Left ventricle myocardium inferior (tissue), 1 donor: ENCODE measurements around the gene PI4KB. TPM values are rescaled to one million over a fixed set of nuclear protein-coding genes. Genes with fewer than 3 reads are reported as not detected.
"Not testable (repeated sequence)": the region's sequence is repeated elsewhere in the genome, so short reads cannot be mapped to it uniquely, and the experiment has no call there.

ENCODE experiments used
- DNase-seq: peaks from one replicate; pipeline ENCODE4 v3.0.0-alpha.2; 2020
- H3K27ac ChIP-seq: fragments of 200-600 bp; replicated peaks from 2 replicates; pipeline ENCODE4 v1.8.0; 2021
- H3K27me3 ChIP-seq: fragments of 200-600 bp; 2 replicates; pipeline ENCODE4 v1.8.0; 2021; ENCODE audit warnings: low read depth
- H3K36me3 ChIP-seq: fragments of 200-600 bp; 2 replicates; pipeline ENCODE4 v1.8.0; 2021
- H3K4me1 ChIP-seq: fragments of 200-600 bp; 2 replicates; pipeline ENCODE4 v1.8.0; 2021
- H3K4me3 ChIP-seq: fragments of 200-600 bp; 2 replicates; pipeline ENCODE4 v1.8.0; 2021; ENCODE audit warnings: mild to moderate bottlenecking, moderate library complexity
- H3K9me3 ChIP-seq: fragments of 200-600 bp; replicated peaks from 2 replicates; pipeline ENCODE4 v1.8.0; 2021
- intact Hi-C: fragments of 100-400 bp; cut with micrococcal nuclease; formaldehyde crosslinking; loops from one replicate; pipeline ENCODE4 v1.11.0; 2022
- total RNA-seq: library from RNA; stranded (reverse); fragmentation: NEBNext Ultra II Directional; extraction: Animal tissue kit (Norgen Biotek cat#: 25700); gene quantifications from one replicate; pipeline ENCODE4 v1.2.1, GENCODE V29; 2021
- TF ChIP-seq, protein P1 (sequence below): fragments of 200-600 bp; IDR thresholded peaks from 2 replicates; pipeline ENCODE4 v1.8.0; 2021; ENCODE audit warnings: antibody characterized with exemption, mild to moderate bottlenecking, borderline replicate concordance
- donor health status: DM: no; HTN: yes; CAD: no; lungs with severe emphysema.

The PI4KB gene
- total RNA-seq, 1 donor from 2014 or later, result 44.5 TPM

DNA sequence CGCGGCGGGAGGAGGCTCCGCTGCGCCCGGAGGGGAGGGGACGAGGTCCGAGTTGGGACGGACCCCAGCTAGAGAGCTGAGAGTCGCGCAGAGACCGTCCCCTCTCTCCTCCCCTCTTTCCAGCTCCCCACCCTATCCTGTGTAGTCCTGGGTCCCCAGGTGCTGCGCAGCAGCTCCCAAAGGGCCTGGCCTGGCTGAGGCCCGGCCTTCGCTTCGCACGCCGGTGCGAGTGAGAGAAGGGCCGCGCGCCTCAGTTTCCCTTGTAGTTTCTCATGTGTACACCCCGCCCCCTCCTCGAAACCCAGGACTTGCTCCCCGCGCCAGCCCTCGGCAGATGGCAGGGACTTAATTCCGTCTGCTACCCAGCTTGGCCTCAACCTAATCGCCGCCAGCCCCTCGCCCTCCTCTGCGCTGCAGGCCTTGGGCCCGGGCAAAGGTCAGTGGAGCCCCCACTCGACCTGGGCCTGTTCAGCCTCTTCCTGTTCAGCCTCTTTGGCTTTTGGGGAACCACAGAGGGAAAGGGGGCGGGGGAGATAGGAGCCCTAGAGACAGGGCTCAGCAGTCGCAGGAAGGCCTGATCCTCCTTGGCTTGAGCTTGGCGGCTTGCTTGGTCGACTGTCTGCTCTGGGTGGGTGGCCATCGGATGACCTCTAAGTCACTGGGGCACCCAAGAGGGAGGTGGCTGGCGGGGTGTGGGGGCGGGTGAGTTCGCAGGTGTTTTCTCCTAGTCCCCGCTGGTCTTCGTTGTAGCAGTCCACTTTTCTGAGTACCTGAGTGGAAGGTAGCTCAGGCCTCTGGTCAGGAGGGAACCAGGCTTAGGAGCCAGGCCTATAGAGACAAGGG lies 44.1 kb downstream of the PI4KB start:
- Histone ChIP-seq H3K36me3 (peaks cover 21% of the 10 kb centered on the region), H3K4me1 (peaks cover 31% of the 10 kb centered on the region)
- intact Hi-C loops, result no loop called here

DNA sequence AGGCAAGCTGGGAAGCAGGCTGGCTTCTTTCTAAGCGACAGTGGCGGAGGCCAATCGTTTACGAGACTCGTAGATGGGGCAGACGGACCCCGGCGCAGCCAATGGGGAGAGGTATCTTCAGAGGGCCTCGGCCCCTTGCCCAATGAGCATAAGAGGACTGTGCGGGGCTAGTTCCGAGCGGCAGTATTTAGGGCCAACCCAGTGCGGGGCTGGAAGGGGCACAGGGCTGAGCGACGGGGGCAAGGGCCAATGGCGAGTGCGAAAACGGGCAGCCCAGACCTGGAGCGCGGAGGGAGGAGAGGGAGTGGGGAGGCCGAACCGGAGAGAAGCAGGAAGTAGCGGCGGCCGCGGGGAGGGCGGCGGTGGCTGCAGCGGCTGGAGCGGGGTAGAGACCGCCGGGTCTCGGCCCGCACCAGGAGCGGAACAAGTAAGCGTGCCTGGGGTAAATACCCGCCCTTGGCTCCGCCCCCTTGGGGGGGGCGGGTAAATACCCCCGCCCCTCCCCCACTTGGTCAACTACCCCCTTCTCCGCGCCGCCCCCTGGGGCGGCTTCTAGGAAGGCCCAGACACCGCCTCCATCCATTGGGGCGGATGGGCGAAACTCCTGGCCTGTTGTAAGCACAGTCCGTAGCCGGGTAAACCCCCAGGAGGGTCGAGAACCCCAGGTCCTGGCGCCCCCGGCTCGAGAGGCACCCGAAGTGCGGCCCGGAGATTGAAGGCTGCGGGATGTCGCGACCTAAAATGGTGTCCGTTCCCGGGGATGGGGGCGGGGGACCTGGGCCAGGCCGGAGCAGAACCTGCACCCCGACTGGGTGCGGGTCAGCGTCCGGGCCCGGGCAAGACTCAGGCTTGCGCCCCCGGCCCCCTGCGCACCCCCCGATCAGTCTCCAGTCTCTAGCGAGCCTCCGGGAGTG lies 45.0 kb downstream of the PI4KB start, which contains the start of gene ZNF687:
Gene ZNF687 (plus strand): TSS at position 331 of the 914 bp plus-strand sequence. CDS start 3,993 bp downstream, outside the sequence.
- Histone ChIP-seq H3K4me1 (peaks cover 31% of the 10 kb centered on the region), H3K9me3 (no peaks in the 10 kb centered on the region), H3K4me3 (peak within 1 kb of the TSS; percentile 91), H3K36me3 (peaks cover 13% of the 10 kb centered on the region), H3K27ac (peak within 1 kb of the TSS; percentile 95), H3K27me3 (no peaks in the 10 kb centered on the region)
- TF ChIP-seq, protein P1, sequence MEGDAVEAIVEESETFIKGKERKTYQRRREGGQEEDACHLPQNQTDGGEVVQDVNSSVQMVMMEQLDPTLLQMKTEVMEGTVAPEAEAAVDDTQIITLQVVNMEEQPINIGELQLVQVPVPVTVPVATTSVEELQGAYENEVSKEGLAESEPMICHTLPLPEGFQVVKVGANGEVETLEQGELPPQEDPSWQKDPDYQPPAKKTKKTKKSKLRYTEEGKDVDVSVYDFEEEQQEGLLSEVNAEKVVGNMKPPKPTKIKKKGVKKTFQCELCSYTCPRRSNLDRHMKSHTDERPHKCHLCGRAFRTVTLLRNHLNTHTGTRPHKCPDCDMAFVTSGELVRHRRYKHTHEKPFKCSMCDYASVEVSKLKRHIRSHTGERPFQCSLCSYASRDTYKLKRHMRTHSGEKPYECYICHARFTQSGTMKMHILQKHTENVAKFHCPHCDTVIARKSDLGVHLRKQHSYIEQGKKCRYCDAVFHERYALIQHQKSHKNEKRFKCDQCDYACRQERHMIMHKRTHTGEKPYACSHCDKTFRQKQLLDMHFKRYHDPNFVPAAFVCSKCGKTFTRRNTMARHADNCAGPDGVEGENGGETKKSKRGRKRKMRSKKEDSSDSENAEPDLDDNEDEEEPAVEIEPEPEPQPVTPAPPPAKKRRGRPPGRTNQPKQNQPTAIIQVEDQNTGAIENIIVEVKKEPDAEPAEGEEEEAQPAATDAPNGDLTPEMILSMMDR, result no peak
- intact Hi-C loops, result no loop called here
- DNase-seq, result peak; percentile 100

More for the DNA sequence above, 44.1 kb downstream of the PI4KB start:
- TF ChIP-seq, protein P1, result no peak
- no peaks in the 10 kb centered on the region for H3K27me3 ChIP-seq
- H3K4me3 ChIP-seq, result peak overlapping the region; percentile 91
- peak overlapping the region; percentile 95 for H3K27ac ChIP-seq
- DNase-seq, result peak; percentile 33
- H3K9me3 ChIP-seq, result no peaks in the 10 kb centered on the region

GRCh38 chr1:151281225-151281968 lies 45.8 kb downstream of the PI4KB start:
- Histone ChIP-seq H3K27ac (peak overlapping the region; percentile 95), H3K9me3 (no peaks in the 10 kb centered on the region), H3K27me3 (no peaks in the 10 kb centered on the region), H3K4me1 (peaks cover 31% of the 10 kb centered on the region), H3K4me3 (peak overlapping the region; percentile 91), H3K36me3 (peaks cover 4% of the 10 kb centered on the region)
- TF ChIP-seq, protein P1, result peak; percentile 47
- DNase-seq, result peak; percentile 96
- intact Hi-C loops, result no loop called here

- Histone ChIP-seq H3K27me3 (no peaks in the 10 kb centered on the region), H3K9me3 (no peaks in the 10 kb centered on the region), H3K4me3 (no peak overlapping the region), H3K4me1 (peaks cover 10% of the 10 kb centered on the region), H3K27ac (no peak overlapping the region), H3K36me3 (peaks cover 3% of the 10 kb centered on the region)
- DNase-seq, result no peak
- TF ChIP-seq, protein P1, result no peak
- intact Hi-C loops, result no loop called here
Measured at GRCh38 chr1:151277249-151277648, 50.0 kb downstream of the PI4KB start.

DNA sequence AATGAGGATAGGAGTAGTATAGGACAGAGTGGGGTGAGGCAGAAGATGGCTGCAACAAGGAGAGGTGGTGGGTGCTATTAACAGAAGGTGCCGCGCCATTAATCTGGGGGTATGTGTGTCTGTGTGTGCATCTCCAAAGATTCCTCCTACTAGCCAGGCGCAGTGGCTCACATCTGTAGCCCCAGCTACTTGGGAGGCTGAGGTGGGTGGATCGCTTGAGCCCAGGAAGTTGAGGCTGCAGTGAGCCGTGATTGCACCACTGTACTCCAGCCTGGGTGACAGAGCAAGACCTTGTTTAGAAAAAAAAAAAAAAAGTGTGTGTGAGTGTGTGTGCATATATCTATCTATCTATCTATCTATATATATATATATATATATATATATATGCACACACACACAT lies 51.9 kb downstream of the PI4KB start:
- H3K4me3 ChIP-seq, intact Hi-C loops, DNase-seq, H3K27ac ChIP-seq, H3K9me3 ChIP-seq, H3K27me3 ChIP-seq, H3K4me1 ChIP-seq, H3K36me3 ChIP-seq: not testable (repeated sequence)
